HG03066 (cell line): ENCODE measurements around the gene RTN1.
"Not testable (repeated sequence)": the region's sequence is repeated elsewhere in the genome, so short reads cannot be mapped to it uniquely, and the experiment has no call there.

Source experiments
- ATAC-seq: cut with Tn5 transposase; IDR thresholded peaks from one replicate; pipeline ENCODE4 v1.9.1; 2021; ENCODE audit warnings: low read depth; ENCODE audit not compliant: unreplicated experiment

RTN1 gene

DNA sequence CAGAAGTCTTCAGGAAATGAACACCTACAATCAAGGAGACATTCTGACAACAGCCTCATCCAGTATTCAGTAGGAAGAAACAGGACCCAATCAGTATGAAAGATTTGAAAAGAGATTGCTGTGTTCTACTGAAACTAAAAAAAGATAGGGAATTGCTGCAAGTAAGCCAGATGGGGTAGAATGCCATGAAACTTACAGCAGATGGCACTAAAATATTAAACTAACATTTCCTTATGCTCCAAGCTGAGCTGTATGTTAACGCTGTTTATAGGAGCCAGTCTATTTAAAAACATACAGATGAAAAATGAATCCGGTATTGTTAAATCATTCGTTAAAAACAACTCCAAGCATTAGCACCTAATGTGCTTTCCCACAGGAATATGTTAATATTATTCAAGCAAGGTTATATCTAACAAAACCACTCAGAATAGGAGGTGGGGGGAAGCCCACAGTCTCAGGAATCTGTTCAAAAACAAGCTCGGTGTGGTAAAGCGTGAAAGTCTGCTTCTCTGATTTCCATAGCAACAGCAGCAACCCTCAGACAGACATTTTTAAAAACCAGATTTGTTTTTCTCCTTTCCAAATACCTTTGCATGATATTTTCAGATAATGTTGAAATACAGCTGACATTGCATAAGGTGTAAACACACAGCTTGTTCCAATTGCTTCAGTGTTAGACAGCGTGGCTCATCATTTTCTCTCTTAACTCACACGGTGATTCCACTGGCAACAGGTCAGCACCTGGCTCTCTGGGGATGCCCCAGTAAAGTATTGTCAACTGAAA, 162.6 kb downstream of the RTN1 start:
- no peak for ATAC-seq

DNA sequence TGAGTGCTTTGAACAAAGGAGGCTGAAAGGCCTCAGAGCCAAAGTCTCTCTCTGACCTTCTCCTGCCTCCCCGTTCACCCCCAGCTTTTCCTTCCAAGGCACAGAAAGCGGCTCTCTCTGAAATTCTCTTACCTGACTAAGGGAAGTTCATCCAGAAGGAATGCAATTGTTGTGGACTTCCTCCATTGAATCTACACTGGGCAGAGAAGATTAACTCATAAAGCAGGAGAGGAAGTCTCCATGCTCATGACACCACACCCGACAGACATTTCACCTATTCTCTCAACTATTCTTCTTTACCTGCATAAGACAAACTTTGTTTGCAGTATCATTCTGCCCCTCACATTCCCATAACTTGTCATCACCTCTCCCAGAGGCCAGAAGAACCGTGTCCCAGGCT, 164.7 kb downstream of the RTN1 start:
- no peak for ATAC-seq

DNA sequence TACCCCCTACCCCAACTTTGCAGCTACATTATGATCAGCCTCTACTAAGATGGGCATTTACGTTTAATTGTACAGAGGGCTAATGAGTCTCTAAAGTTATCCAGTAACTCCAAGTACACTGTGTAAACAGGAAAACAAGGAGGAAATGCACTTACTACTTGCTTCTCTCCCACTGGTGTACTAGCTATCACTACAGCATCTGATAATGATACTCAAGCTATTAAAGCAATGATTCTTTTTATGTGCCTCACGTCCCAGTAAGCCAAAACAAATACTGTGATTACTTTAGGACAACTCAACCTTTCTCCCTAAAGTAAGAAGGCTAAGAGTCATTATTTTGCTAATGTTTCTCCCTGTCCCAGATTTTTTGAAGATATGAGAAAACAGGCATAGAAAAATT, 165.3 kb downstream of the RTN1 start:
- no peak for ATAC-seq

DNA sequence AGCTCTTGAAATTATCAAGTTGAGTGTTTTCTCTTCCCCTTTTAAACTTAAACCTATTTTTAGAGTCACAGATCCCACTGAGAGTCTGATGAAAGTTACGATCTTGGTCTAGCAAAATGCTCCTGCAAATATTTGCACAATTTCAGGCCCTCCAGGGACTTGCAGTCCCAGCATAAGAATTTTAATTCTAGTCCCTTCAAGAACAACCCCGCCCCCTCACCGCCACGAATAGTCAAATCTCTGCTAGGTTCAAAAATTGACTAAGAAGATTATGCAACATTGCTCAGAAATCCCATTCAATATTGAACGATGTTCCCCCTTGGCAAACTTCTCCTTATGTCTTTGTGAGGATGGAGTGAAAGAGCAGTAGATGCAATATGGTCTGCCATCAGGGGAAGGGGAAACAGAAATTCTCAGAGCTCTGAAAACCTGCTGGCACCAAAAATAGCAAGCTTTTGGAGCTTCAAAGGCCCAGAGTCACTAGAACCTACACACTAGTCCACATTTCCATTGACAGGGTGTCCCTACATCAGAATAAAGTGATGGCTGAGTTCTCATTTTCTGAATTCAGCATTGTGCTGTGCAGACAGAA, 166.4 kb downstream of the RTN1 start:
- ATAC-seq = no peak

DNA sequence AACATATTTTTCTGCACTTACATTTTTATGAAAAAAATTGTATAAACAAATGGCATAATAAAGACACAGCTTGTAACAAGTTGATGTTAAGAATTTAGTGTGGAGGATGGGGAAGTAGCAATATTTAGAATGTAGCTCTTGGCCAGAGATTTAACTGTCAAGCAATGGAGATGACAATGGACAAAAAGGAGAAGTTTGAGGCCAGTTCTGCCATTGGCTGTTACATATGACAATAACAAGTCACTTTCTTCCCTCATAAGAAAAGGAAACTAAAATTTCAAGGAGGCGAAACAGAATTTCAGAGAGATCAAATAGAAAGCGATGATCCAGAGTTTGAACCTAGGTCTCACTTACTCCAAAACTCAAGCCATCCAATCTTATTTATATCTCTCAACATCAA, 171.1 kb downstream of the RTN1 start:
- ATAC-seq = no peak

DNA sequence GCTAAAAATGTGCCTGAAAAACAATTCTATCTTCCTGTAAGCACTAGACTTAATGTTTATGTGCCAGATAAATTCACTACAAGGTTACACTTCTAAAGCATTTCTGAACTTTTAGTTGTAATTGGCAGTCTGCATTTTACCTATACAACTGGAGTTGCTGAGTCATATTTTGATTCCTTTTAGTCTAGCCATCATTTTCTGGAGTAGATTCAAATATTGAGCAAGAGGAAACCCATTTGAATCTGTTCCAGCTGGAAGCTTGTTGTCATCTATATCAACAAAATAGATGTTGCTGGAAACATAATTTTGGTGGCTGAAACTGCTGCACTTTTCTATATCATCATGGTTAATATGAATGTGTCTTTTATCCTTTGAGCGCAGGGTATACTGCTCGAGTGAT, 171.8 kb downstream of the RTN1 start:
- no peak for ATAC-seq

DNA sequence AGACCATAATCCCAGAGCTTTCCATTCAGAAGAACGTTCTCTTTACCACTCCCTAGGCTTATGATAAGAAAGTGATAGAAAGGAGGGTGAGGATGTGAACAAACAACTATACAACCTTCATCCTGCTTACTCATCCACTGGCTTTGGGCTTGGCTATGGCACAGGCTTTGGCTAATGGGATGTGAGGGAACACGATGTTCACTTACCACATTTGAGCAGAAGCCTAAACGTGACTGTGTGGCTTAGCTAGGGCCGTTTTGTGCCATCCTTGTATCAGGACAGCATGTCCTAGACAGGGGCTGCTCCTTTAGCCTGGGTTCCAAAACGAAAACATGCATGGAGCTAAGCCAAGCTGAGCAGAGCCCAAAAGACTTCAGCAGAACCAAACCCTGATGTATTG, 175.4 kb downstream of the RTN1 start:
- ATAC-seq = no peak

DNA sequence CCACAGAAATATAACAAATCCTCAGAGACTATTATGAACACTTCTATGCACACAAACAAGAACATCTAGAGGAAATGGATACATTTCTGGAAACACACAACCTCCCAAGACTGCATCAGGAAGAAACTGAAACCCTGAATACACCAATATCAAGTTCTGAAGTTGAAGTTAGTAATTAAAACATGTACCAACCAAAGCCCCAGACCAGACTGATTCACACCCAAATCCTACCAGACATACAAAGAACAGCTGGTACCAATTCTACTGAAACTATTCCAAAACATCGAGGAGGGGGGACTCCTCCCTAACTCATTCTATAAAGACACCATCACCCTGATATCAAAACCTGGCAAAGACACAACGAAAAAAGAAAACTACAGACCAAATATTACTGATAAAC, 179.3 kb downstream of the RTN1 start:
- ATAC-seq = no peak

DNA sequence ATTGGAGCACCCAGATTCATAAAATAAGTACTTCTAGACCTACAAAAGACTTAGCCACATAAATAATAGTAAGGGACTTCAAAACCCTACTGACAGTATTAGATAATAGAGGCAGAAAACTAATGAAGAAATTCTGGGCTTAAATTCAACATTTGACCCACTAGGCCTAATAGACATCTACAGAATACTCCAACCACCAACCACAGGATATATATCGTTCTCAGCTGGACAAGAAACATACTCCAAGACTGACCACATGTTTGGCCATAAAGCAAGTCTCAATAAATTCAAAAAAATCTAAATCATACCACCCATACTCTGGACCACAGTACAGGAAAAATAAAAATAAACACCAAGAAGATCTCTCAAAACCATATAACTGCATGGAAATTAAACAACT, 180.2 kb downstream of the RTN1 start:
- no peak for ATAC-seq

DNA sequence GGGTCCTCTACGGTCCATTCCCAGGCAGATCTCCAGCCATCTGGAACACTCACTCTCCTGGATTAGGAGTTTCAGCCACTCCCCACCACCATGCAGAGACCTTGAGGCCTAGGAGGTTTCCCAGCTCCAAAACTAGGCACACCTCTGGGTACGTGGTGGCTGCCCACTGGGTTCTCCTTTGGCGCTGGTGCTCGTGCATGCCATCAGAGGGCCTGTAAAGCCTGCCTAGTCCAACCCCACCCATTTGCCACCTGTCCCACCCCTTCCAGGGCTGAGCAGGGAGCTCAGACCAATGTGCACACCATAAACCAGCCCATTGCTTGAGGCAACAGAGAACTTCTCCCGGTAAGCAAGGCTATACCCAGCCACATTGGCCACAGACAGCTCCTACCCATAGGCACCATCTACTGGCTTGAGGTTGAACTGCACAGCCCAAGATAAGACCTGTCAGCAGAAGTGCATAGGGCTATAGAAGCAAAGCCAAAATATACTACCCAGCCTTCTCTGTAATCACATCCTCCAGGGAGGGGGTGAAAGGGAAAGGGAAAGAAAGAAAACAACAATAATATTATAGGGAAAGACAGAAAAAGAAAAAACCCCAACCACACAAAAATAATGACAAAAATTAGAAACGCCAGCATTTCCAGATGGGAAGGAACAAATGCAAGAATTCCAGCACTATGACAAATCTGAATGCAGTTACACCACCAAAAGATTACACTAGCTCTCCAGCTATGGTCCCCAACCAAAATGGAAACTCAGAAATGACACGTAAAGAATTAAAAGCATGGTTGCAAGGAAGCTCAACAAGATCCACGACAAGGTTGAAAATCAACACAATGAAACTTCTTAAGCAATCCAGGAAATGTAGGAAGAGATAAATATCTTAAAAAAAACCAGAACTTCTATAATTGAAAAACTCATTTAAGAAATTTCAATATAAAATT, 182.1 kb downstream of the RTN1 start:
- ATAC-seq = peak; percentile 96

DNA sequence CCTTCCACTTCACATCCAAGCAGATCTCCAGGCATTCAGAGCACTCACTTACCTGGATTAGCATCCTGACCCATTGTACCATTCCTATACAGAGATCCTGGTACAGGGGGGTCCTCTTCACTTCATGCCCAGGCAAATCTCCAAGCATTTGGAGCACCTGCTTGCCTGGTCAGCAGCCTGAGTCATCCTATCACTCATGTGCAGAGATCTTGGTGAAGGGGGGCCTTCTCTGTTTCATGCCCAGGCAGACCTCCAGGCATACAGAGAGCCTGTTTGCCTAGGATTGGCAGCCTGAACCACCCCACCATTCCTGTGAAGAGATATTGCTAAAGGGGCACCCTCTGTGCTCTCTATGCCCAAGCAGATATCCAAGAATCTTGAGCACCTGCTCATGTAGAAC, 182.9 kb downstream of the RTN1 start:
- no peak for ATAC-seq

DNA sequence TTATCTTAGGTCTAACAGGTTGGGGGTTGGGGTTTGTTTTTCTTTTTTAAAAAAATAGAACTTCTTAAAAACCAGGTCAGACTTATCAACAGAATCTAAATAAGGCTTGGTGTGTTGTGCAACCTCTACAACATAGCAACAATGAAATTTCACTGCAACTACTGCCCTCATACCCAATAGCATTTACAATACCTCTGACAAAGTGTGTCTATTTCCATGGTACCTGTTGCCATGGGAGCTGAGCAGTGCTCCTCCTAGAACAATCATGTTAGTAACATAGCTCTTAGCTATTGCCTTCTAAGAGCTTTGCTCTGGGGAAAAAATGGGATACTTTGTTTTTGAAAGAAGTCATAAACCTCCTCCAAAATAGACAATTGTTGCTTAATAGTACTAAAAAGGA, 190.7 kb downstream of the RTN1 start:
- no peak for ATAC-seq

DNA sequence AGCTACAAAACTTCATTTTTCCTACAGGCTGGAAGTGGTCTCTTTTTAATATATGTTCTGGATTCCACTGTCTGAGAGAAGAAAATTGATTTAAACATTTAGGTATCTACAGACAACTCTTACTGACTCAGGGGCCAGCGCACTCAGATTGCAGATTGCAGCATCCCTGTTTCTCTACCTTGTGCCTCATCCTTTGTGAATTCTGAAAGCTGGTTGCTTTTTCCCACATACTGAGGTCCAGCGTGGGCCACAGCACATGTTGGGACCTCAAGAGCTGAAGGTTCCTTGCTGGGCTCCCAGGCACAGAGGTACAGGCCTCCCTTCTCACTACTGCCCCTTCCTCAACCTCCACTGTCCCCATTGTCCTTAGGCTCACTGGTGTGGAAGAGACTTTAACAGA, 192.2 kb downstream of the RTN1 start:
- no peak for ATAC-seq

DNA sequence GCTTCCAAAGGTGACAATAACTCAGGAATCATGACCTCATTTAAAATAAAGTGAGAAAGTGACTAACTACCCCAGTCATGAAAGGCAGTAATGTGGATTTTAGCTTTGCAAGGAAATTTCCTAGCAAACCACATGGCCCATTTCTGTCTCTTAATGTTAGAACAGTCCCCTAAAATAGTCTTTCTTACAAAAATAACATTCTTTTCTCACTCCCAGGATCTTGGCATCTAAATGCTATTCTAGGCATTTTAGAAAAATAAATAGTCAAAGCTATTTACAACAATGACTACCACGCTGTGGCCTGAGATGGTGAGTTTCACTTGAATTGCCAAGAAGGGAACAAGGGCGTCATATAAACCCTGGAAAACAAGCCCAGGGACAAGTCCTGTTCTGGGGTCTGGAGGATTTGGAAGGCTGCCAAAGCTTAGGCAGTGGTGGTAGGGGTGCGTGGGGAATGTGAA, 192.8 kb downstream of the RTN1 start:
- no peak for ATAC-seq

DNA sequence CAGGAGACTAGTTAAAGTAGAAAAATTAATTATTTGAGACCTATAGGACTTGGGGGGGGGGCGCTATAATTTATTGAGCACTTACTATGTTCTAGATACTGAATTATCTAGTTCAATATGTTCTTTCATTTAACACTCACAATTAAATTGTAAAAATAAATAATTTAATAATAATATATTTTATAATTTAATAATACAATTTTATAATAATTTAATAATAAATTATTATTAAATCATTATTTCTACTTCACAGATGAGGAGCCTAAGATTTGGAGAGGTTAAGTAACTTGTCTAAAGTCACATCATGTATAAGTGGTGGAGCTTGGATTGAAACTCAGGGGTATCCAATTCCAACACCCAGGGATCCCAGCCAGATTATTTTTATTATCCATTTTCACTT, 195.2 kb downstream of the RTN1 start:
- no peak for ATAC-seq

DNA sequence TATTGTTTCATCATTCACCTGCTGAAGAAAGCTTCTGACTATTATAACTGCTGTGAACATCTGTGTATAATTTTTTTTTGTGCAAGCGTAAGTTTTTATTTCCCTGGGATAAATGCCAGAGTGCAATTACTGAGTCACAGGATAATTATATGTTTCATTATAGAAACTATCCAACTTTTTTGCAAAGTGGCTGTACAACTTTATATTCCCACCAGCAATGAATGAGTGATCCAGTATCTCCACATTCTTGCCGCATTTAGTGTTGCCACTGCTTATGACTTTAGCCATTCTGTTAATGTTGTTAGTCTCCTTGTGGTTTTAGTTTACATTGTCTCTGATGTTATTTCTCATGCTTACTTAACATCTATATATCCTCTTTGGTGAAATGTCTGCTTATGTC, 205.8 kb downstream of the RTN1 start:
- ATAC-seq = no peak

DNA sequence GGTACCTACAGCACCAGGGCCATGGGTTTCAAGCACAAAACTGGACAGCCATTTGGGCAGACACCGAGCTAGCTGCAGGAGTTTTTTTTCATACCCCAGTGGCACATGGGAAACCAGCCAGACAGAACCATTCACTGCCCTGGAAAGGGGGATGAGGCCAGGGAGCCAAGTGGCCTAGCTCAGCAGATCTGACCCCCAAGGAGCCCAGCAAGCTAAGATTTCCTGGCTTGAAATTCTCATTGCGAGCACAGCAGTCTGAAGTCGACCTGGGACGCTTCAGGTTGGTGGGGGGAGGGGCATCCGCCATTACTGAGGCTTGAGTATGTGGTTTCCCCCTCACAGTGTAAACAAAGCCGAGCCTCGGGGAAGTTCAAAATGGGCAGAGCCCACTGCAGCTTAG, 212.8 kb downstream of the RTN1 start:
- no peak for ATAC-seq

DNA sequence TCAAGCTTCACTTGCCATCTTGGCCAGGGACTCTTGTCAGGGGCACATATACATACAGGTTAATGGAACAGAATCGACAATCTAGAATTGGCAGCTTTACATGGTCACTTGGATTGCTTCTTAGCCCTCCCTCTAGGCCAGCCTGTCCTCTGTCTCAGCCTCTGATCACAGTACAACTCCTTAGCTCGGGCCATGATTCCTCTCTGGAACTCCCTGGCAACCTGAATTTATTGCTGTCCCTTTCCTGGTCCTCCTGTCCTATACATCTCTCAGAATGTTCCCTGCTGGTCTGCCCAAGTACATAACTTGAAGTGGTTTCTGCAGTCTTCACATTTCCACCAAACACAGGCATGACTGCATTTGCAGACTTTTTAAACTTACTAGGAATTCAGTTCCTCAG, 214.1 kb downstream of the RTN1 start:
- ATAC-seq = no peak

DNA sequence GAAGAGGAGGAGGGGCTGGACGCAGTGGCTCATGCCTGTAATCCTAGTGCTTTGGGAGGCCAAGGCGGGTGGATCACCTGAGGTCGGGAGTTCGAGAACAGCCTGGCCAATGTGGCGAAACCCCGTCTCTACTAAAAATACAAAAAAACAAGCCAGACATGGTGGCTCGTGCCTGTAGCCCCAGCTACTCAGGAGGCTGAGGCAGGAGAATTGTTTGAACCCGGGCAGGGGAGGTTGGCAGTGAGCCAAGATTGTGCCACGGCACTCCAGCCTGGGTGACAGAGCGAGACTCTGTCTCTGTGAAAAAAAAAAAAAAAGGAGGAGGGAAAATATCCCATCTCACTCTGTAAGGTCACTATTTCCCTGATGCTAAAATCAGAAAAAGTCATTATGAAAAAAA, 216.4 kb downstream of the RTN1 start:
- not testable (repeated sequence) for ATAC-seq

DNA sequence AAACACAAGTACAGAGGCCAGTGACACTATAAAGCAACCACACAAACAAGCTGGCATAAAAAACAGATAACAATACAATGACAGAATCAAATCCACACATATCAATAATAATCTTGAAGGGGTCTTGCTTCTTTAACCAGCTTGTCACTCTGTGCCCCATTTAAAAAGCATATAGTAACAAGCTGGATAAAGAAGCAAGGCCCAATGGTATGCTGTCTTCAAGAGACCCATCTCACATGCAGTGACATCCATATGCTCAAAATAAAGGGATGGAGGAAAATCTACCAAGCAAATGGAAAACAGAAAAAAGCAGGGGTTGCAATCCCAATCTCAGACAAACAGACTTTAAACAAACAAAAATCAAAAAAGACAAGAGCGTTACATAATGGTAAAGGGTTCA, 223.7 kb downstream of the RTN1 start:
- not testable (repeated sequence) for ATAC-seq

DNA sequence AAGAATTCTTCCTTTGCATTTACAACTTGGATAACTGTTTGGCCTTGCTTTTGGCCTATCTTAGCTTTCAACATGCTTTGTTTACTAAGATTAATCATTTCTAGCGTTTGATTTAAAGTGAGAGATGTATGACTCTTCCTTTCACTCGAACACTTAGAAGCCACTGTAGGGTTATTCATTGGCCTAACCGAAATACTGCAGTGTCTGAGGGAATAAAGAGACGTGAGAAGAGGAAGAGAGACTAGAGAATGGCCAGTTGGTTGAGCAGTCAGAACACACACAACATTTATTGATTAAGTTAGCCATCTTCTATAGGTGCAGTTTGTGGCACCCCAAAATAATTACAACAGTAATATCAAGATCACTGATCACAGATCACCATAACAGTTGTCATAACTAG, 231.7 kb downstream of the RTN1 start:
- ATAC-seq = peak; percentile 81
